A549 (cell line): ENCODE data around the gene MAX. TPM values are rescaled to one million over a fixed set of nuclear protein-coding genes. Genes with fewer than 3 reads are reported as not detected.

Source experiments
- ATAC-seq, 2 experiments: fragments of 200-7000 bp in 1 of 2; fragments of >200 bp in 1 of 2; cut with Nextera tagmentation in 1 of 2; cut with Tn5 transposase in 1 of 2; 3 replicates each; pipeline versions ENCODE4 v1.8.0 to v1.9.1; 2018 to 2020; ENCODE audit warnings: mild to moderate bottlenecking in 1 of 2, moderate library complexity in 1 of 2
- CTCF ChIA-PET: fragments of 300-600 bp; sonication (Branson Sonifier 250); formaldehyde crosslinking; extraction: SDS; loops from one replicate; lab custom pipeline; 2021; ENCODE audit warnings: antibody characterized with exemption, inconsistent platforms; lab: Yijun Ruan, JAX
- POLR2A ChIA-PET: fragments of 350-600 bp; formaldehyde crosslinking; extraction: SDS; loops from one replicate; lab custom pipeline; 2021; ENCODE audit warnings: antibody characterized with exemption, inconsistent platforms; lab: Yijun Ruan, JAX
- DNase-seq, 2 experiments: peaks; one replicate each; pipeline versions ENCODE4 v3.0.0 to v3.0.0-alpha.2; 2011 to 2016; ENCODE audit warnings: low read depth in 1 of 2, low spot score in 1 of 2
- FAIRE-seq: peaks from 2 replicates; lab custom pipeline; 2011; peaks lifted over from hg19 to GRCh38; lab: Jason Lieb, UNC
- H3K27ac ChIP-seq, 2 experiments: fragments of >200 bp; sonication (Bioruptor Twin); formaldehyde crosslinking; 3 replicates each; pipeline ENCODE4 v1.5.1; 2016 to 2017
- H3K4me1 ChIP-seq: fragments of >200 bp; sonication (Bioruptor Twin); formaldehyde crosslinking; 3 replicates; pipeline ENCODE4 v1.6.1; 2016
- H3K4me2 ChIP-seq: fragments of >200 bp; sonication (Bioruptor Twin); formaldehyde crosslinking; 3 replicates; pipeline ENCODE4 v1.6.1; 2016
- H3K4me3 ChIP-seq: fragments of >200 bp; sonication (Bioruptor Twin); formaldehyde crosslinking; 3 replicates; pipeline ENCODE4 v1.5.1; 2016
- H3K9me3 ChIP-seq: fragments of >200 bp; sonication (Bioruptor Twin); formaldehyde crosslinking; 3 replicates; pipeline ENCODE4 v1.6.1; 2016
- CBX2 ChIP-seq: fragments of 200-600 bp; sonication (generic); IDR thresholded peaks from 2 replicates; pipeline ENCODE4 v1.6.1; 2016; ENCODE audit warnings: low read depth, mild to moderate bottlenecking, borderline replicate concordance
- CBX8 ChIP-seq: fragments of 200-600 bp; sonication (generic); IDR thresholded peaks from 2 replicates; pipeline ENCODE4 v1.6.1; 2016
- EP300 ChIP-seq, 2 experiments: fragments of >200 bp; sonication (Bioruptor Twin); formaldehyde crosslinking; IDR thresholded peaks; 2 replicates in 1 of 2; 3 replicates in 1 of 2; pipeline ENCODE4 v1.6.1; 2016 to 2017
- GATA3 ChIP-seq: IDR thresholded peaks from 2 replicates; pipeline ENCODE4 v1.6.1; 2012; ENCODE audit warnings: borderline replicate concordance
- MAFK ChIP-seq: fragments of 450-650 bp; IDR thresholded peaks from 2 replicates; pipeline ENCODE4 v1.6.1; 2014; ENCODE audit not compliant: partially characterized antibody
- NPAS2 ChIP-seq: fragments of 250-450 bp; sonication (Bioruptor Pico); IDR thresholded peaks from 2 replicates; pipeline ENCODE4 v1.8.0; 2022; ENCODE audit warnings: mild to moderate bottlenecking, moderate library complexity, borderline replicate concordance
- PHF8 ChIP-seq: fragments of 200-600 bp; sonication (generic); IDR thresholded peaks from 2 replicates; pipeline ENCODE4 v1.6.1; 2016; ENCODE audit warnings: low read depth, mild to moderate bottlenecking, antibody characterized with exemption, moderate library complexity, borderline replicate concordance
- RAD21 ChIP-seq, 2 experiments: fragments of >200 bp in 1 of 2; sonication (Bioruptor Twin) in 1 of 2; formaldehyde crosslinking in 1 of 2; IDR thresholded peaks in 1 of 2; conservative IDR thresholded peaks in 1 of 2; 2 replicates in 1 of 2; 3 replicates in 1 of 2; pipeline ENCODE4 v1.6.1; 2012 to 2018; ENCODE audit warnings: inconsistent platforms in 1 of 2
- RARB ChIP-seq: fragments of 250-450 bp; sonication (Bioruptor Pico); IDR thresholded peaks from 2 replicates; pipeline ENCODE4 v1.8.0; 2021; ENCODE audit warnings: mild to moderate bottlenecking, moderate library complexity
- RCOR1 ChIP-seq: fragments of 150-350 bp; IDR thresholded peaks from 2 replicates; pipeline ENCODE4 v1.6.1; 2014; ENCODE audit warnings: antibody characterized with exemption, low read length, low read depth
- REST ChIP-seq: fragments of 200-600 bp; sonication (generic); IDR thresholded peaks from 2 replicates; pipeline ENCODE4 v1.6.1; 2016; ENCODE audit warnings: antibody characterized with exemption, mild to moderate bottlenecking, moderate library complexity
- RNF2 ChIP-seq: fragments of 200-600 bp; sonication (generic); IDR thresholded peaks from 2 replicates; pipeline ENCODE4 v1.6.1; 2016; ENCODE audit warnings: low read depth, mild to moderate bottlenecking, antibody characterized with exemption, moderate library complexity, borderline replicate concordance
- SMC3 ChIP-seq: fragments of >200 bp; sonication (Bioruptor Twin); formaldehyde crosslinking; IDR thresholded peaks from 3 replicates; pipeline ENCODE4 v1.6.1; 2018; ENCODE audit warnings: inconsistent platforms
- TFCP2L1 ChIP-seq: fragments of 250-450 bp; sonication (Bioruptor Pico); IDR thresholded peaks from 2 replicates; pipeline ENCODE4 v1.5.0; 2021; ENCODE audit warnings: mild to moderate bottlenecking
- TP53 ChIP-seq: fragments of 250-450 bp; sonication (Bioruptor Pico); IDR thresholded peaks from 2 replicates; pipeline ENCODE4 v1.5.0; 2021; ENCODE audit warnings: mild to moderate bottlenecking, moderate library complexity
- ZC3H11A ChIP-seq: fragments of 450-650 bp; IDR thresholded peaks from 2 replicates; pipeline ENCODE4 v1.6.1; 2014; ENCODE audit warnings: antibody characterized with exemption, mild to moderate bottlenecking
- WGBS: methylation state at CpG from one replicate; pipeline ENCODE4 v1.1.6; 2017; ENCODE audit errors: missing lambda C conversion rate; 5-methylcytosine and 5-hydroxymethylcytosine counted together
- polyA plus RNA-seq, 4 experiments: library from polyadenylated mRNA; depleted of rRNA in 3 of 4; stranded (reverse); fragments of >200 nt; fragmentation: RNase III in 1 of 4; extraction: RNeasy Plus Mini Kit Qiagen cat#74134 plus additional on column Dnase treatment in 1 of 4; gene quantifications; 2 replicates in 3 of 4; 3 replicates in 1 of 4; pipeline ENCODE4 v1.2.3, GENCODE V29; 2011 to 2017
- TF ChIP-seq, protein P1 (sequence below): IDR thresholded peaks from 2 replicates; pipeline ENCODE4 v1.6.1; 2012
- TF ChIP-seq, protein P2 (sequence below): fragments of 250-450 bp; sonication (Bioruptor Pico); IDR thresholded peaks from 2 replicates; pipeline ENCODE4 v1.5.0; 2021; ENCODE audit warnings: mild to moderate bottlenecking, moderate library complexity, borderline replicate concordance
- TF ChIP-seq, protein P3 (sequence below): fragments of 450-650 bp; IDR thresholded peaks from 2 replicates; pipeline ENCODE4 v1.6.1; 2014; ENCODE audit warnings: antibody characterized with exemption
- TF ChIP-seq, protein P4 (sequence below): IDR thresholded peaks from 2 replicates; pipeline ENCODE4 v1.6.1; 2012
- TF ChIP-seq, protein P5 (sequence below): fragments of >200 bp; sonication (Bioruptor Twin); formaldehyde crosslinking; IDR thresholded peaks from 3 replicates; pipeline ENCODE4 v1.6.1; 2016

Gene MAX
- polyA plus RNA-seq, 2 of the 4 experiments (the other 2 are of a cell fraction), result 44.0 to 53.2 TPM

DNA sequence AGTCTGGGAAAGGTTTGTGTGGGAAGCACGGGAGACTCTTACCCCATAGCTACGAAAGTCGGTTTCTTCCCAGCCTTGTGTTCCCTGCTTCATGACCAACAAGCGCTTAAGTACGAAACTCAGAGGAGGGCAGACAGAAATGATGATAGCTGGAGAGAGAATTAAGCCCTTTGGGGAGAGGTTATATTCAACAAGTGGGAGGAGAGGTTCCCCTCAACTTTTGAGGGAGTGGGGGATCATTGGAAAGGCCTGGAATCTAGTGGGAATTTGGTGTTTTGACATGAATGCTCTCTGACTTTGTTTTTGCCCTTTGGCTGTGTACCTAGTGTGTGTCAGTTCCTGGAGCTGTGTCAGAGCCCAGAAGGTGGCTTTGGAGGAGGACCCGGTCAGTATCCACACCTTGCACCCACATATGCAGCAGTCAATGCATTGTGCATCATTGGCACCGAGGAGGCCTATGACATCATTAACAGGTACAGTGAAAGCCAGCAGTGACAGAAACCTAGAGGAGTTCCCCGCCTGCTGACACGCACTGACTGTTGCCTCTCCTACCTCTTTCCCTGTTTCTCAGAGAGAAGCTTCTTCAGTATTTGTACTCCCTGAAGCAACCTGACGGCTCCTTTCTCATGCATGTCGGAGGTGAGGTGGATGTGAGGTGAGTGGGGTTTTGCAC lies 75.1 kb downstream of the MAX start (continued):
- TF ChIP-seq REST, result no peak
- TF ChIP-seq RCOR1, result no peak
- TF ChIP-seq, protein P1, sequence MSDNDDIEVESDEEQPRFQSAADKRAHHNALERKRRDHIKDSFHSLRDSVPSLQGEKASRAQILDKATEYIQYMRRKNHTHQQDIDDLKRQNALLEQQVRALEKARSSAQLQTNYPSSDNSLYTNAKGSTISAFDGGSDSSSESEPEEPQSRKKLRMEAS, result no peak
- TF ChIP-seq TP53, result no peak
- TF ChIP-seq MAFK, result no peak
- TF ChIP-seq RNF2, result no peak
- no peak for TF ChIP-seq ZC3H11A
- no peak for TF ChIP-seq CBX2
- TF ChIP-seq CBX8, result no peak
- TF ChIP-seq TFCP2L1 (CRISPR knock-in tag), result no peak

- no peak overlapping the region for H3K4me3 ChIP-seq
- no peak overlapping the region for H3K27ac ChIP-seq
- ChIA-PET CTCF (no interaction called here), POLR2A (interaction anchor here (0.6 kb wide), 1 partner anchor 77 kb away, joined by 6 read pairs; no protein-coding TSS in a partner anchor)
- ATAC-seq (no peak), DNase-seq (no peak), FAIRE-seq (no peak)
- peaks cover 10% of the 10 kb centered on the region; the same call in 2 of the 3 replicates for H3K4me1 ChIP-seq
- WGBS, result 96% methylated on average over 9 of the region's 9 CpGs
- no peaks in the 10 kb centered on the region for H3K9me3 ChIP-seq
- TF ChIP-seq RAD21 (conservative IDR thresholded peaks at IDR 0.05 in 1 of 2, IDR thresholded peaks at IDR 0.05 in 1 of 2) (no peak), CBX2 (no peak), RCOR1 (no peak), RARB (CRISPR knock-in tag) (no peak), PHF8 (no peak)
- TF ChIP-seq, protein P2, sequence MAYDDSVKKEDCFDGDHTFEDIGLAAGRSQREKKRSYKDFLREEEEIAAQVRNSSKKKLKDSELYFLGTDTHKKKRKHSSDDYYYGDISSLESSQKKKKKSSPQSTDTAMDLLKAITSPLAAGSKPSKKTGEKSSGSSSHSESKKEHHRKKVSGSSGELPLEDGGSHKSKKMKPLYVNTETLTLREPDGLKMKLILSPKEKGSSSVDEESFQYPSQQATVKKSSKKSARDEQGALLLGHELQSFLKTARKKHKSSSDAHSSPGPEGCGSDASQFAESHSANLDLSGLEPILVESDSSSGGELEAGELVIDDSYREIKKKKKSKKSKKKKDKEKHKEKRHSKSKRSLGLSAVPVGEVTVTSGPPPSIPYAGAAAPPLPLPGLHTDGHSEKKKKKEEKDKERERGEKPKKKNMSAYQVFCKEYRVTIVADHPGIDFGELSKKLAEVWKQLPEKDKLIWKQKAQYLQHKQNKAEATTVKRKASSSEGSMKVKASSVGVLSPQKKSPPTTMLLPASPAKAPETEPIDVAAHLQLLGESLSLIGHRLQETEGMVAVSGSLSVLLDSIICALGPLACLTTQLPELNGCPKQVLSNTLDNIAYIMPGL (CRISPR knock-in tag), result no peak
- H3K4me2 ChIP-seq, result no peak overlapping the region
These were observed 75.8 kb downstream of the MAX start for GRCh38 chr14:65026526-65026925.

GRCh38 chr14:65025818-65026217 lies 76.5 kb downstream of the MAX start:
- Histone ChIP-seq H3K4me2 (no peak overlapping the region), H3K9me3 (no peaks in the 10 kb centered on the region), H3K27ac (no peak overlapping the region), H3K4me1 (peaks cover 10% of the 10 kb centered on the region; the same call in 2 of the 3 replicates), H3K4me3 (no peak overlapping the region)
- DNase-seq (no peak), FAIRE-seq (no peak), ATAC-seq (no peak)
- WGBS, result 92% methylated on average over 6 of the region's 6 CpGs
- CTCF ChIA-PET, result no interaction called here
- POLR2A ChIA-PET, result no interaction called here
- TF ChIP-seq ZC3H11A (no peak), GATA3 (no peak), NPAS2 (CRISPR knock-in tag) (no peak), REST (no peak), TP53 (no peak), EP300 (IDR thresholded peaks at IDR 0.05) (no peak), SMC3 (no peak)
- TF ChIP-seq, protein P3, sequence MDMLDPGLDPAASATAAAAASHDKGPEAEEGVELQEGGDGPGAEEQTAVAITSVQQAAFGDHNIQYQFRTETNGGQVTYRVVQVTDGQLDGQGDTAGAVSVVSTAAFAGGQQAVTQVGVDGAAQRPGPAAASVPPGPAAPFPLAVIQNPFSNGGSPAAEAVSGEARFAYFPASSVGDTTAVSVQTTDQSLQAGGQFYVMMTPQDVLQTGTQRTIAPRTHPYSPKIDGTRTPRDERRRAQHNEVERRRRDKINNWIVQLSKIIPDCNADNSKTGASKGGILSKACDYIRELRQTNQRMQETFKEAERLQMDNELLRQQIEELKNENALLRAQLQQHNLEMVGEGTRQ, result no peak
- TF ChIP-seq, protein P4, sequence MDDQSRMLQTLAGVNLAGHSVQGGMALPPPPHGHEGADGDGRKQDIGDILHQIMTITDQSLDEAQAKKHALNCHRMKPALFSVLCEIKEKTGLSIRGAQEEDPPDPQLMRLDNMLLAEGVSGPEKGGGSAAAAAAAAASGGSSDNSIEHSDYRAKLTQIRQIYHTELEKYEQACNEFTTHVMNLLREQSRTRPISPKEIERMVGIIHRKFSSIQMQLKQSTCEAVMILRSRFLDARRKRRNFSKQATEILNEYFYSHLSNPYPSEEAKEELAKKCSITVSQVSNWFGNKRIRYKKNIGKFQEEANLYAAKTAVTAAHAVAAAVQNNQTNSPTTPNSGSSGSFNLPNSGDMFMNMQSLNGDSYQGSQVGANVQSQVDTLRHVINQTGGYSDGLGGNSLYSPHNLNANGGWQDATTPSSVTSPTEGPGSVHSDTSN, result no peak
- TF ChIP-seq, protein P5, sequence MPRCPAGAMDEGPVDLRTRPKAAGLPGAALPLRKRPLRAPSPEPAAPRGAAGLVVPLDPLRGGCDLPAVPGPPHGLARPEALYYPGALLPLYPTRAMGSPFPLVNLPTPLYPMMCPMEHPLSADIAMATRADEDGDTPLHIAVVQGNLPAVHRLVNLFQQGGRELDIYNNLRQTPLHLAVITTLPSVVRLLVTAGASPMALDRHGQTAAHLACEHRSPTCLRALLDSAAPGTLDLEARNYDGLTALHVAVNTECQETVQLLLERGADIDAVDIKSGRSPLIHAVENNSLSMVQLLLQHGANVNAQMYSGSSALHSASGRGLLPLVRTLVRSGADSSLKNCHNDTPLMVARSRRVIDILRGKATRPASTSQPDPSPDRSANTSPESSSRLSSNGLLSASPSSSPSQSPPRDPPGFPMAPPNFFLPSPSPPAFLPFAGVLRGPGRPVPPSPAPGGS, result no peak
